Testis (tissue), 2 donors: ENCODE measurements around the gene STK36.

Experiments used
- CTCF ChIP-seq, 3 experiments: fragments of 450-650 bp in 2 of 3; fragments of 200-600 bp in 1 of 3; sonication (generic) in 1 of 3; IDR thresholded peaks; one replicate each; pipeline ENCODE4 v1.5.1; 2016 to 2019; ENCODE audit warnings: antibody characterized with exemption in 3 of 3, mild to moderate bottlenecking in 2 of 3, moderate library complexity in 1 of 3
- POLR2A ChIP-seq: fragments of 450-650 bp; IDR thresholded peaks from one replicate; pipeline ENCODE4 v1.6.1; 2017; ENCODE audit warnings: antibody characterized with exemption, mild to moderate bottlenecking, moderate library complexity

- no peak for TF ChIP-seq POLR2A
- no peak for TF ChIP-seq CTCF (IDR thresholded peaks at IDR 0.05)
Measured at GRCh38 chr2:218698885-218699284, 27.0 kb downstream of the STK36 start.
